GM18502 (cell line): Measurements from ENCODE around the gene C1QTNF5.

Experiments used
- ATAC-seq: cut with Tn5 transposase; IDR thresholded peaks from one replicate; pipeline ENCODE4 v1.9.1; 2021; ENCODE audit warnings: mild to moderate bottlenecking; ENCODE audit not compliant: unreplicated experiment, poor library complexity

C1QTNF5 gene

DNA sequence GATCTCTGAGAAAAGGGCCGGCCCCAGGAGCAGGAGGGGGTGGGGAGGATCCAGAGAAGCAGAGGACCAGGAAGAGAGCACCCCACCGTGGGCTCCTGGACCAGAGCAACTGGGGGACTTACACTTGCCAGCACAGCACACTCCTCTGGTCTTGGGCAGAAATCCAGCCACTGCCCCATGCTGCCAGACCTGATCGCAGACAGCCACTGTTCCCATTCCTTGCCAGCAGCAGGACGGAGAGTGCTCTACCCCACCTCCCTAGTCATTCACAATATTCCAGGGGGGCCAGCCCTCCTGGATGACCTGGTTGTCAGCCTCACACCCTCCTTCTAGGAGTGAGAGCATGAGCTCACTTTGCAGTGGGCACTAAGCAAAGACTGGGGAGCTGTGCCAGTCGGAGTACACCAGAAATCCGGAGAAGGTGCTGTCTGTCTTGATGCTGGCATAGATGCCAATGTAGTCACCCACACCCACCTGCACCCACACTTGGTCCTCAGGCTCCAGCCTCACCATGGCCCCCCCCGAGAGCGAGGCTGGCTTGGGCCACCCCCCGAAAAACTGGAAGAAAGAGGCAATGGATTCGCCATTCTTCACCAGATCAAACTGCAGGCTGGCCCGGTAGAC, 1.6 kb downstream of the C1QTNF5 start:
- no peak for ATAC-seq

- no peak for ATAC-seq
Observed at GRCh38 chr11:119338318-119338890, 2.3 kb downstream of the C1QTNF5 start.

DNA sequence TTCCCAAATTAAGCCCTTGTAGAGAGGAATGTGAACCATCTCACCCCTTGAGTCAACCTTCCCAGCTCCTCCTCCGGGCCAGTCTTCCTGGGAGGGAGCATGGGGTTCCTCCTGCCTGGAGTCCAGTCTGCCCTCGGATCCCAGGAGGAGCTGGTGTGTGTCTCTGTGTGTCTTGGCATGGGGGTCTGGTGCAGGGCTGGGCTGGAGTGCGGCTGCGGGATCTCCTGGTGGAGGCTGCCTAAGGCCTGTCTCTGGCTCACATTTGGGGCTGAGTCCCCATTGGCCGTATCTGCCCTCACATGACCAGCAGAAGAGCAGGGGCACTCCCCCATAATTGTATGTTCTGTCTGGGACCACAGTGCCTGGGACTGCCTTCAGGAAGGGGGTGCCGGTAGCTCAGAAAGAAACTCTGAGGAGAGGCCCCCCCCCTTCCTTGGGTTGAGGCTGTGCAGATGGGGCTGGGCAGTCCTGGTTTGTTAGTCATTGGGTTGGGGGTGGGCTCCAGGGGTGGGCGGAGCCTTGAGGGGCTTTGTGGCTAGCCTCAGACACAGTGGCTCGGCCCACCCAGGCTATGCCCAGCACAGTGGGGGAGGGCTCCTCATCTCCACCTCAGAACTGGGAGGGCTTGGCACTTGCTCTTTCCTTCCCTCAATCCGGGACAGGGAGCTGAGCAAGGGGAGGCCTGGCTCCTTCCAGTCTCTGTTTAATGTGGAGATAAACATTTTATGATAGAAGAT, 2.9 kb downstream of the C1QTNF5 start:
- no peak for ATAC-seq

GRCh38 chr11:119336744-119337469, 3.8 kb downstream of the C1QTNF5 start:
- no peak for ATAC-seq

DNA sequence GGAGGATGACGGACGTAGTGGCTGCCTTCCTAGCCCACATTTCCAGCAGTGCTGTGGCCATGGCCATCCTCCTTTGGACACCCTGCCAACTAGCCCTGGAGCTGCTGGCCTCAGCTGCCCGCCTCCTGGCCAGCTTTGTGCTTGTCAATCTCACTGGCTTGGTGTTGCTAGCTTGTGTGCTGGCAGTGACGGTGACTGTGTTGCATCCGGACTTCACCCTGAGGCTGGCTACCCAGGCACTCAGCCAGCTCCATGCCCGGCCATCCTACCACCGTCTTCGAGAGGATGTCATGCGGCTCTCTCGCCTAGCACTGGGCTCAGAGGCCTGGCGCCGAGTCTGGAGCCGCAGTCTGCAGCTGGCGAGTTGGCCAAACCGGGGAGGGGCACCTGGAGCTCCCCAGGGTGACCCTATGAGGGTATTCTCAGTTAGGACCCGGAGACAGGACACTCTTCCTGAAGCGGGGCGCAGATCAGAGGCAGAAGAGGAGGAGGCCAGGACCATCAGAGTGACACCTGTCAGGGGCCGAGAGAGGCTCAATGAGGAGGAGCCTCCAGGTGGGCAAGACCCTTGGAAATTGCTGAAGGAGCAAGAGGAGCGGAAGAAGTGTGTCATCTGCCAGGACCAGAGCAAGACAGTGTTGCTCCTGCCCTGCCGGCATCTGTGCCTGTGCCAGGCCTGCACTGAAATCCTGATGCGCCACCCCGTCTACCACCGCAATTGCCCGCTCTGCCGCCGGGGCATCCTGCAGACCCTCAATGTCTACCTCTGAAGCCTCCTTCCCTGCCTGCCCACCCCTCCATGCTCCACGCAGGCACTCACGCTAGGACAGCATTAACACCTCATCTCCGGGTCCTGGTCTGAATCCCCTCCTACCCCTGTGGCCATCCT, 4.8 kb downstream of the C1QTNF5 start:
- no peak for ATAC-seq

GRCh38 chr11:119335091-119335654, 5.5 kb downstream of the C1QTNF5 start:
- no peak for ATAC-seq

DNA sequence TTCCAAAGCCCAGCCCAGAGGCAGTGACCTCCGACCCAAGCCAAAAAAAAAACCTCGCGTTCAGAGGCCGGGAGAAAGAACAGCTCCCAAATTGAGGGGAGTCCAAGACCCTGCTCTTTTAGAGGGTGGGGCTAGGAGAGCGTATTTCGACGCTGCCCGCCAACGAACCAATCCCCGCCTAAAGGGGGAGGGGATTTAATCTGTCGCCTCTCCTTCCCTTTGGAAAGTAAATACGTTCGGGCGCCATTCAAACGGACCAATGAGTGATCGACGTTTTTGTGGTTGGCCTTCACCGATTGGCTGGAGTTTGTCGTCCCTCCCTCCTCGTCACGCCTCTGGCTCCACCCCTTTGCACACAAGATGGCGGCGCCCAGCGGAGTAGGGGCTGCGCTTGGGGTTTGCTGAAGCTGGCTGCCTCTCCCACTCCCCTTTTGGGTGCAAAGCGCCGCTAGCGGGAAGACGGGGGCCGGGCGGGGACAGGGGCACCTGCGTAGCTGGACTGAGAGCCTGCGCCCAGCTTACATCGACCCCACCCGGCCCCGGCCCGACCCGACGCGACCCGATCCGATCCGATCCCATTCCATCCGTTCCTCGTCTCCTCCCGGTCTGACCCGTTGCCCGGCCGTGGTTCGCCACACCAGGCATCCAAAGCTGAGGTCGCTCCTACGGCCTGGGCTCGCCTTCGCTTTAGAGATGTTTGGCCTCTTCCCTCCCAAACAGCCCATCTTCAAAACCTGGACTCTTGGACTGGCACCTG, 6.3 kb downstream of the C1QTNF5 start, which contains the start of gene RNF26:
Gene RNF26 (plus strand): TSS at position 354 of the 757 bp plus-strand sequence. CDS start 596 bp downstream, outside the sequence.
- ATAC-seq = peak; percentile 93

- ATAC-seq = no peak
Observed at GRCh38 chr11:119332111-119332765, 8.4 kb downstream of the C1QTNF5 start.

GRCh38 chr11:119330237-119330636, 10.4 kb downstream of the C1QTNF5 start:
- ATAC-seq = no peak

DNA sequence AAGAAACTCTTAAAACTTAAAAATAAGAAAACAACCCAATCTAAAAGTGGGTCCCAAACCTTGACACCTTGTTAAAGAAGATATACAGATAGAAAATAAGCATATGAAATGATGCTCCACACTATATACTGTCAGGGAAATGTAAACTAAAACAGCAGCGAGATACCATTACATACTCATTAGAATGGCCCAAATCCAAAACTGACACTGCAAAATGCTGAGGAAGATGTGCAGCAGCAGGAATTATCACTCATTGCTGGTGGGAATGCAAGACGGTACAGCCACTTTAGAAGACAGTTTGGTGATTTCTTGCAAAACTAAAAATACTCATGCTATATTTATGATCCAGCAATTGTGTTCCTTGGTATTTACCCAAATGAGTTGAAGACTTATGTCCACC, 11.4 kb downstream of the C1QTNF5 start:
- no peak for ATAC-seq

- ATAC-seq = no peak
Observed at GRCh38 chr11:119324189-119324588, 16.5 kb downstream of the C1QTNF5 start.

DNA sequence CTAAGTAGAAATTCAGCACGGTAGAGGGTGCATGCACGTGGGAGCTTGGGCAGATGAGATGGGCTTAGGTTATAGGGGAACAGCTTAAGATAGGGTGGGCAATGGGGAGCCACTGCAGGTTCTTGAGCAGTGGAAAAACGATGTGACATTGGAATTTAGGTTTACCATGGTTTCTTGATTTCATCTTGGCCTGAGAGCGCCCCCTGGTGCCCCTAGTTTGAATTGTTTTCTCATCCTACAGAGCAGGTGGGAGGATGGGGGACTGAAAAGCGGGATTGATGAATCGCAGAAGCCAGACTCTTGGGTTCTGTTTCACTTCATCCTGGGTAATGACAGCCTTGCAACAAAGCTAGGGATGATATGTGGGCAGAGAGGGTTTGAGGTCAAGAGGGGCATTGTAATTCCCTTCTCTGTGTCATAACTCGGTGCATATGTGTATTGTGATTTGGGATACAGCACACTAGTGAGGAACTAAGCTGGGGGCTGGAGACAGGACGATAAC, 17.1 kb downstream of the C1QTNF5 start:
- no peak for ATAC-seq

DNA sequence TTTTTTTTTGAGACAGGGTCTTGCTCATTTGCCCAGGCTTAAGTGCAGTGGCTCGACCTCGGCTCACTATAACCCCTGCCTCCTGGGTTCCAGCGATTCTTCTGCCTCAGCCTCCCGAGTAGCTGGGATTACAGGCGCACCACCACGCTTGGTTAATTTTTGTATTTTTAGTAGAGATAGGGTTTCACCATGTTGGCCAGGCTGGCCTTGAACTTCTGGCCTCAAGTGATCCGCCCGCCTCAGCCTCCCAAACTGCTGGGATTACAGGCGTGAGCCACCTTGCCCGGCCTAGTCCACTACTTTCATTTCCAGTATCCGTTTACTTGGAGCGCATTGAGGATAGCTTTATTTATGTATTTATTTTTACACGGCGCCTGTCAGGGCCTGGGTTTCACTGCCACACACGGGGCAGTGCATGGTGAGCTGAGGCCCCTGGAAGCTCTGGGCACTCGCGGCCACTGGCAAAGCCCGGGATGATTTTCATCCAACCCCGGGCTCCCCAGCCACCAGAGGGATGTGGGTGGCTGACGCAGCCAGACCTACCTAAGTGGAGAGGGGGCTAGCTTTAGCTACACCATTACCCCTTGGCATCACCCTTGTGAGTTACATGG, 17.7 kb downstream of the C1QTNF5 start:
- ATAC-seq = no peak

- no peak for ATAC-seq
Observed at GRCh38 chr11:119322360-119322739, 18.3 kb downstream of the C1QTNF5 start.

- peak; percentile 43 for ATAC-seq
Observed at GRCh38 chr11:119320776-119321524, 19.7 kb downstream of the C1QTNF5 start.

DNA sequence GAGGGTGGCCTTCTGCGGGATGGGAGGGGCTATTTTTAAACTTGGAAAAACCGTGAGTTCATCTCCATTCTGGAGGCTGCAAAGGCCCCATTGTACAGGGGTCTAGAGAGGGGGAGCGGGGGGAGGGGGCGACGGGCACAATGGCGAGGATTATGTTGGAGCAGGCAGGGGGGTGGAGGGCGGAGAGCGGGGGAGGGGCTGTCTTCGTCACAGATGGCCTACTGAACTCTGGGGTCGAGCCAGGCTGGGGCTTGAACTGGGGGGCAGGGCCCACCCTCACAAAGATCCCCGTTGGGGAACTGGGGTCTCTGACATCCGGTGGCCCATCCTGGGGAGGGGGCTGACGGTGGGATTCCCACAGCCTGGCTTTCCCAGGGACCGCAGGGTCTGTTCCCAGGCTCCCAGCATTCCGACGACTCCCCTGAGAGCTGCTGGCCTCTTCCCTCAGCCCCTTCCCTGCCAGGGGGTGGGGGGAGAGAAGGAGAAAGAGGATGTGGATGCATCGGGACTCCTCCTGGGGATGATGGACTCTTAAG, 20.4 kb downstream of the C1QTNF5 start:
- no peak for ATAC-seq

GRCh38 chr11:119319700-119320239, 20.9 kb downstream of the C1QTNF5 start:
- ATAC-seq = no peak
